Spleen (tissue), 11 donors: ENCODE results near the gene CGNL1. TPM values are rescaled to one million over a fixed set of nuclear protein-coding genes. Genes with fewer than 3 reads are reported as not detected.

Source experiments
- DNase-seq: peaks from one replicate; pipeline ENCODE4 v3.0.0-alpha.2; 2020
- H3K27ac ChIP-seq, 8 donors: fragments of 200-600 bp; sonication (generic) in 7 of 8; 1 replicate in 4 of 8; 2 replicates in 4 of 8; pipeline versions ENCODE4 v1.5.0 to v1.8.0; 2016 to 2021; ENCODE audit warnings: inconsistent platforms in 4 of 8, mild to moderate bottlenecking in 4 of 8, moderate library complexity in 1 of 8
- H3K27me3 ChIP-seq, 7 donors: fragments of 200-600 bp; sonication (generic) in 6 of 7; replicated peaks in 1 of 7; 1 replicate in 4 of 7; 2 replicates in 3 of 7; pipeline versions ENCODE4 v1.5.0 to v1.8.0; 2016 to 2021; ENCODE audit warnings: inconsistent platforms in 3 of 7, mild to moderate bottlenecking in 1 of 7
- H3K36me3 ChIP-seq, 6 donors: fragments of 200-600 bp; sonication (generic) in 5 of 6; 1 replicate in 4 of 6; 2 replicates in 2 of 6; pipeline versions ENCODE4 v1.5.0 to v1.8.0; 2016 to 2021; ENCODE audit warnings: inconsistent platforms in 2 of 6
- H3K4me1 ChIP-seq, 6 donors: fragments of 200-600 bp; sonication (generic) in 5 of 6; 1 replicate in 3 of 6; 2 replicates in 3 of 6; pipeline versions ENCODE4 v1.5.0 to v1.8.0; 2016 to 2021; ENCODE audit warnings: inconsistent platforms in 3 of 6
- H3K4me3 ChIP-seq, 8 donors: fragments of 200-600 bp; sonication (generic) in 7 of 8; 1 replicate in 4 of 8; 2 replicates in 4 of 8; pipeline versions ENCODE4 v1.5.0 to v1.8.0; 2016 to 2021; ENCODE audit warnings: inconsistent platforms in 4 of 8, mild to moderate bottlenecking in 4 of 8, moderate library complexity in 2 of 8
- H3K9me3 ChIP-seq, 8 donors: fragments of 200-600 bp; sonication (generic) in 7 of 8; 1 replicate in 4 of 8; 2 replicates in 4 of 8; pipeline versions ENCODE4 v1.5.0 to v1.8.0; 2016 to 2021; ENCODE audit warnings: inconsistent platforms in 4 of 8
- CTCF ChIP-seq, 11 experiments: fragments of 200-600 bp in 7 of 11; fragments of 450-650 bp in 4 of 11; sonication (generic) in 4 of 11; IDR thresholded peaks in 8 of 11; conservative IDR thresholded peaks in 3 of 11; 1 replicate in 7 of 11; 2 replicates in 4 of 11; pipeline versions ENCODE4 v1.4.0 to v1.8.0; 2016 to 2021; ENCODE audit warnings: antibody characterized with exemption in 11 of 11, inconsistent platforms in 4 of 11, mild to moderate bottlenecking in 1 of 11
- POLR2A ChIP-seq, 3 donors: fragments of 450-650 bp; IDR thresholded peaks; one replicate each; pipeline ENCODE4 v1.5.1; 2017; ENCODE audit warnings: antibody characterized with exemption in 3 of 3, mild to moderate bottlenecking in 1 of 3
- POLR2AphosphoS5 ChIP-seq, 3 donors: sonication (generic); formaldehyde crosslinking; IDR thresholded peaks; one replicate each; pipeline ENCODE4 v1.5.1; 2017; ENCODE audit warnings: antibody characterized with exemption in 3 of 3
- WGBS, 5 donors: extraction: QIAGEN DNeasy Blood & Tissue Kit in 3 of 5; methylation state at CpG; one replicate each; pipeline versions ENCODE4 v1.1.5 to v1.1.7; 2013 to 2018; 5-methylcytosine and 5-hydroxymethylcytosine counted together
- intact Hi-C: fragments of 100-400 bp; cut with DNase I; formaldehyde crosslinking; loops from one replicate; pipeline ENCODE4 v1.15.0; 2023; ENCODE audit warnings: low total_unique reads
- polyA plus RNA-seq, 3 donors: library from polyadenylated mRNA; stranded (reverse); fragments of 200-250 nt; gene quantifications; one replicate each; pipeline ENCODE4 v1.2.1, GENCODE V29; 2013
- total RNA-seq, 7 donors: library from RNA; depleted of rRNA in 3 of 7; stranded (reverse); fragments of >200 nt in 3 of 7; fragmentation: NEBNext Ultra II Directional in 4 of 7; extraction: Animal tissue kit (Norgen Biotek cat#: 25700) in 4 of 7; gene quantifications; one replicate each; pipeline versions ENCODE4 v1.1.0 to v1.2.1, GENCODE V29; 2016 to 2021
- donor health status: healthy with polysubstance abuse.
- donor health status: DM: no; HTN: no; CAD: no; lungs with moderate emphysema.
- donor health status: DM: no; HTN: no; CAD: no.
- donor health status: Bipolar disorder and iron deficiency.
- donor health status: healthy.
- donor health status: DM: no; HTN: no; CAD: no.
- donor health status: DM: yes; HTN: yes; CAD: no.

CGNL1 gene
- total and polyA plus RNA-seq, 10 donors, result 0.07 to 0.73 (median 0.36) TPM

DNA sequence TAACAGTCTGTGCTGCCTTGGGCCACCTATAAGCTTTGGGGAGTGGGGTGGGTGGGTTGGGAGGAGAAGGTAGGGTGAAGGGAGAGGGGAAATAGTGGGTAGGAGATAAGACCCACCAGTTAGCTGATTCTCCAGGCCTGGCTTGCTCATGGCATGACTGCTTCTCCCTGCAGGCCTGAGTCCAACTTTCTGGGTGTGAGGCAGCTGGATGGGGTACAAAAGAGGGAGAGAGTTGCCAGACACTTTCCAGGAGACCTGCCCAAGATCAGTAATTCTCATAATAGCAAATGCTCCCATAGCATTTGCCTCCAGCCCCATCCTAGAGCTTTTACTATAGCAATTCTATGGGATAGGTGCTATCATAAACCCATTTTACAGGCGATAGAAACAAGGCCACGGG is 7.7 kb downstream of the CGNL1 start:
- H3K9me3 ChIP-seq, result no peaks in the 10 kb centered on the region
- peaks cover 0 to 34% (median 7%) of the 10 kb centered on the region in 7 donors for H3K27me3 ChIP-seq
- no peak for TF ChIP-seq CTCF (IDR thresholded peaks at IDR 0.05 in 8 of 11, conservative IDR thresholded peaks at IDR 0.05 in 3 of 11)
- TF ChIP-seq POLR2AphosphoS5 (IDR thresholded peaks at IDR 0.05), result no peak
- TF ChIP-seq POLR2A (IDR thresholded peaks at IDR 0.05), result no peak
- no peak overlapping the region for H3K27ac ChIP-seq
- intact Hi-C loops, result no loop called here
- H3K36me3 ChIP-seq, result no peaks in the 10 kb centered on the region
- no peak overlapping the region for H3K4me3 ChIP-seq
- H3K4me1 ChIP-seq, result no peaks in the 10 kb centered on the region
- DNase-seq, result no peak
- 88 to 94% (median 92%) methylated on average over 2 of the region's 2 CpGs for WGBS, 5 donors

DNA sequence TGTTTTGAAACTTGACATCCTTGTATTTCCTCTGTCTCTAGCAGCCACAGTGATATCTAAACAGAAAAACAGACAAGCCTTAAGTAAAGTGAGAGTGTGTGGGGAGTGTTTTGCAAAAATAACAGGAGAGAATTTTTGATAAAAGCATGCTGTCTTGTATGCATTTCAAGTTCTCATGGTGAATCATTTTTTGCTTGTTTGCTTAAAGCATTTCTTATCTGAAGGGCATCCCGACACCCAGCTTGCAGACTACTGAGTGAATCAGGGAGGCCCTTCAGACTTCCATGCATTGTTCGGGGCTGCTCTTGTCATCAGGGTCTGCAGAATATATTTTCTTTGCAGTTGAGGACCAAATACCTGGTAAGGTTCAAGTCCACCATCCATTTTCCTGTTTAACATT is 8.5 kb downstream of the CGNL1 start:
- no peak for TF ChIP-seq POLR2AphosphoS5 (IDR thresholded peaks at IDR 0.05)
- TF ChIP-seq CTCF (IDR thresholded peaks at IDR 0.05 in 8 of 11, conservative IDR thresholded peaks at IDR 0.05 in 3 of 11), result no peak
- no peak for TF ChIP-seq POLR2A (IDR thresholded peaks at IDR 0.05)
- Histone ChIP-seq H3K27ac (no peak overlapping the region), H3K9me3 (no peaks in the 10 kb centered on the region), H3K4me3 (no peak overlapping the region), H3K4me1 (no peaks in the 10 kb centered on the region), H3K36me3 (no peaks in the 10 kb centered on the region), H3K27me3 (peaks cover 0 to 27% (median 0%) of the 10 kb centered on the region in 7 donors)
- DNase-seq, result no peak
- 70 to 98% (median 93%) methylated on average over 2 of the region's 2 CpGs for WGBS, 5 donors
- intact Hi-C loops, result no loop called here

- 77 to 87% (median 86%) methylated on average over 7 of the region's 7 CpGs for WGBS, 5 donors
- DNase-seq, result no peak
- intact Hi-C loops, result no loop called here
These were observed 9.7 kb downstream of the CGNL1 start for GRCh38 chr15:57385923-57386390.

DNA sequence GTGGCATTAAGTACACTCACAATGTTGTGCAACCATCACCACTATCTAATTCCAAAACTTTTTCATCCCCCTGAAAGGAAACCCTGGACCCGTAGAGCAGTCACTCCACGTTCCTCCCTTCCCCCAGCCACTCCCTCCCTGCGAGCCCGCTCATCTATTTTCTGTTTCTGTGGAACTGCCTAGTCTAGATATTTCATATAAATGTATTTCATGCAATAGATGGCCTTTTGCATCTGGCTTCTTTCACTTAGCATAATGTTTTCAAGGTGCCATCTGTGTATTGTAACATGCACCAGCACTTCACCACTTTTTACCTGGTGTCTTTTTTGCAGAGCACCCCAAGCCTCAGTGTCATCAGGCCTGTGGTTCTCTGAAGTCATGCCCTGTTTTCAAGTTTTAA is 10.7 kb downstream of the CGNL1 start:
- 71 to 88% (median 80%) methylated on average over 4 of the region's 4 CpGs for WGBS, 5 donors
- no peak overlapping the region for H3K4me3 ChIP-seq
- peaks cover 0 to 4% (median 0%) of the 10 kb centered on the region in 8 donors for H3K9me3 ChIP-seq
- TF ChIP-seq POLR2AphosphoS5 (IDR thresholded peaks at IDR 0.05) (no peak), POLR2A (IDR thresholded peaks at IDR 0.05) (no peak), CTCF (IDR thresholded peaks at IDR 0.05 in 8 of 11, conservative IDR thresholded peaks at IDR 0.05 in 3 of 11) (no peak)
- peaks cover 0 to 18% (median 0%) of the 10 kb centered on the region in 7 donors for H3K27me3 ChIP-seq
- H3K27ac ChIP-seq, result no peak overlapping the region
- H3K36me3 ChIP-seq, result no peaks in the 10 kb centered on the region
- H3K4me1 ChIP-seq, result no peaks in the 10 kb centered on the region
- DNase-seq, result no peak
- intact Hi-C loops, result no loop called here

More at GRCh38 chr15:57385923-57386390, 9.7 kb downstream of the CGNL1 start:
- no peaks in the 10 kb centered on the region for H3K4me1 ChIP-seq
- H3K27me3 ChIP-seq, result peaks cover 0 to 22% (median 0%) of the 10 kb centered on the region in 7 donors
- no peak overlapping the region for H3K27ac ChIP-seq
- no peak overlapping the region for H3K4me3 ChIP-seq
- no peaks in the 10 kb centered on the region for H3K9me3 ChIP-seq
- TF ChIP-seq CTCF (IDR thresholded peaks at IDR 0.05 in 8 of 11, conservative IDR thresholded peaks at IDR 0.05 in 3 of 11) (no peak), POLR2A (IDR thresholded peaks at IDR 0.05) (no peak), POLR2AphosphoS5 (IDR thresholded peaks at IDR 0.05) (no peak)
- no peaks in the 10 kb centered on the region for H3K36me3 ChIP-seq
